Kidney (tissue), 14 donors: ENCODE data around the gene PRDX6. TPM values are rescaled to one million over a fixed set of nuclear protein-coding genes. Genes with fewer than 3 reads are reported as not detected.

Source experiments
- DNase-seq, 5 donors: peaks; one replicate each; pipeline ENCODE4 v3.0.0-alpha.2; 2013 to 2020
- FAIRE-seq: peaks from 2 replicates; lab custom pipeline; 2012; peaks lifted over from hg19 to GRCh38; lab: Jason Lieb, UNC
- H3K27ac ChIP-seq, 2 donors: one replicate each; pipeline ENCODE4 v1.7.0; 2013; ENCODE audit warnings: low read depth in 2 of 2, low read length in 2 of 2, inconsistent platforms in 1 of 2
- H3K27me3 ChIP-seq: one replicate; pipeline ENCODE4 v1.7.1; 2013; ENCODE audit warnings: low read length, inconsistent platforms; ENCODE audit not compliant: control insufficient read depth, insufficient read depth
- H3K36me3 ChIP-seq, 3 donors: one replicate each; pipeline versions ENCODE4 v1.7.0 to v1.7.1; 2013; ENCODE audit warnings: low read length in 3 of 3, control low read depth in 1 of 3, inconsistent platforms in 1 of 3; ENCODE audit not compliant: insufficient read depth in 3 of 3, control insufficient read depth in 2 of 3
- H3K4me1 ChIP-seq, 3 donors: one replicate each; pipeline versions ENCODE4 v1.7.0 to v1.7.1; 2013; ENCODE audit warnings: low read length in 3 of 3, inconsistent platforms in 1 of 3, low read depth in 1 of 3; ENCODE audit not compliant: control insufficient read depth in 2 of 3, insufficient read depth in 2 of 3
- H3K4me3 ChIP-seq, 3 donors: one replicate each; pipeline versions ENCODE4 v1.7.0 to v1.8.1; 2013; ENCODE audit warnings: low read length in 3 of 3, control low read depth in 1 of 3, inconsistent platforms in 1 of 3
- H3K9ac ChIP-seq, 3 donors: one replicate each; pipeline versions ENCODE4 v1.7.0 to v1.7.1; 2013; ENCODE audit warnings: low read length in 3 of 3, control low read depth in 1 of 3, inconsistent platforms in 1 of 3
- H3K9me3 ChIP-seq, 3 donors: one replicate each; pipeline versions ENCODE4 v1.7.0 to v1.7.1; 2013; ENCODE audit warnings: low read length in 3 of 3, control low read depth in 1 of 3, inconsistent platforms in 1 of 3; ENCODE audit not compliant: control insufficient read depth in 2 of 3, insufficient read depth in 1 of 3
- intact Hi-C: fragments of 100-400 bp; cut with DNase I; formaldehyde crosslinking; loops from one replicate; pipeline ENCODE4 v1.11.1; 2022
- polyA plus RNA-seq: library from polyadenylated mRNA; stranded (reverse); fragments of 350-450 nt; fragmentation: Illumina TruSeq; extraction: RNeasy Lipid Tissue Mini Kit (QIAGEN cat#74804); gene quantifications from one replicate; pipeline ENCODE4 v1.2.3, GENCODE V29; 2014; ENCODE audit warnings: low read depth, low replicate concordance; ENCODE audit not compliant: insufficient read depth
- total RNA-seq: library from RNA; stranded (reverse); fragmentation: NEBNext Ultra II Directional; extraction: Animal tissue kit (Norgen Biotek cat#: 25700); gene quantifications from one replicate; pipeline ENCODE4 v1.2.1, GENCODE V29; 2021
- TF ChIP-seq, protein P1 (sequence below): IDR thresholded peaks from 3 replicates; pipeline ENCODE4 v1.5.1; 2012; ENCODE audit warnings: mild to moderate bottlenecking, moderate library complexity, borderline replicate concordance; ENCODE audit not compliant: insufficient read depth; ENCODE audit errors: extremely low read depth
- donor health status: control.
- donor health status: control.
- donor health status: control.
- donor health status: control.
- donor health status: control.
- donor health status: DM: yes; HTN: yes; CAD: no.
- donor health status: Normal renal cell carcinoma (clear cell type).

PRDX6 gene
- total and polyA plus RNA-seq, 2 donors from 2014 or later, result 280 to 563 TPM

GRCh38 chr1:173505391-173505790 lies 28.3 kb downstream of the PRDX6 start:
- Histone ChIP-seq H3K27ac (no peak overlapping the region), H3K9ac (no peak overlapping the region), H3K4me1 (peaks cover 4 to 17% (median 14%) of the 10 kb centered on the region in 3 donors), H3K4me3 (no peak overlapping the region), H3K36me3 (no peaks in the 10 kb centered on the region), H3K9me3 (no peaks in the 10 kb centered on the region), H3K27me3 (no peaks in the 10 kb centered on the region)
- DNase-seq (no peak), FAIRE-seq (no peak)
- TF ChIP-seq, protein P1, sequence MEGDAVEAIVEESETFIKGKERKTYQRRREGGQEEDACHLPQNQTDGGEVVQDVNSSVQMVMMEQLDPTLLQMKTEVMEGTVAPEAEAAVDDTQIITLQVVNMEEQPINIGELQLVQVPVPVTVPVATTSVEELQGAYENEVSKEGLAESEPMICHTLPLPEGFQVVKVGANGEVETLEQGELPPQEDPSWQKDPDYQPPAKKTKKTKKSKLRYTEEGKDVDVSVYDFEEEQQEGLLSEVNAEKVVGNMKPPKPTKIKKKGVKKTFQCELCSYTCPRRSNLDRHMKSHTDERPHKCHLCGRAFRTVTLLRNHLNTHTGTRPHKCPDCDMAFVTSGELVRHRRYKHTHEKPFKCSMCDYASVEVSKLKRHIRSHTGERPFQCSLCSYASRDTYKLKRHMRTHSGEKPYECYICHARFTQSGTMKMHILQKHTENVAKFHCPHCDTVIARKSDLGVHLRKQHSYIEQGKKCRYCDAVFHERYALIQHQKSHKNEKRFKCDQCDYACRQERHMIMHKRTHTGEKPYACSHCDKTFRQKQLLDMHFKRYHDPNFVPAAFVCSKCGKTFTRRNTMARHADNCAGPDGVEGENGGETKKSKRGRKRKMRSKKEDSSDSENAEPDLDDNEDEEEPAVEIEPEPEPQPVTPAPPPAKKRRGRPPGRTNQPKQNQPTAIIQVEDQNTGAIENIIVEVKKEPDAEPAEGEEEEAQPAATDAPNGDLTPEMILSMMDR, result no peak
- intact Hi-C loops, result no loop called here

GRCh38 chr1:173506437-173506836 lies 29.3 kb downstream of the PRDX6 start:
- intact Hi-C loops, result no loop called here
- no peaks in the 10 kb centered on the region for H3K27me3 ChIP-seq
- H3K9me3 ChIP-seq, result no peaks in the 10 kb centered on the region
- DNase-seq, result peak in 2 of 5 donors; percentile 9 to 33
- peak overlapping the region in 1 of 3 donors; percentile 23 for H3K9ac ChIP-seq
- TF ChIP-seq, protein P1, result no peak
- no peak overlapping the region for H3K4me3 ChIP-seq
- peaks cover 4 to 17% (median 14%) of the 10 kb centered on the region in 3 donors for H3K4me1 ChIP-seq
- no peaks in the 10 kb centered on the region for H3K36me3 ChIP-seq
- no peak for FAIRE-seq
- H3K27ac ChIP-seq, result peak overlapping the region; percentile 73 to 79

- Histone ChIP-seq H3K4me3 (no peak overlapping the region), H3K27ac (peak overlapping the region; percentile 73 to 79), H3K9me3 (no peaks in the 10 kb centered on the region), H3K36me3 (no peaks in the 10 kb centered on the region), H3K27me3 (no peaks in the 10 kb centered on the region), H3K9ac (no peak overlapping the region), H3K4me1 (peaks cover 4 to 17% (median 14%) of the 10 kb centered on the region in 3 donors)
- intact Hi-C loops, result no loop called here
- TF ChIP-seq, protein P1, result no peak
- FAIRE-seq, result peak; percentile 44
- peak in 4 of 5 donors; percentile 58 to 96 (median 82) for DNase-seq
Measured at GRCh38 chr1:173507205-173507846, 30.2 kb downstream of the PRDX6 start.
